H1 (cell line): ENCODE measurements around the gene TIMM29. TPM values are rescaled to one million over a fixed set of nuclear protein-coding genes. Genes with fewer than 3 reads are reported as not detected.
"Not testable (repeated sequence)": the region's sequence is repeated elsewhere in the genome, so short reads cannot be mapped to it uniquely, and the experiment has no call there.

Source experiments
- CTCF ChIA-PET: fragments of 300-600 bp; sonication (Branson Sonifier 250); formaldehyde crosslinking; loops from one replicate; lab custom pipeline; 2021; ENCODE audit not compliant: partially characterized antibody; lab: Charles Lee
- POLR2A ChIA-PET: fragments of 300-600 bp; sonication (Branson Sonifier 250); formaldehyde crosslinking; loops from one replicate; lab custom pipeline; 2021; ENCODE audit warnings: inconsistent platforms; ENCODE audit not compliant: partially characterized antibody; lab: Charles Lee
- DNase-seq, 2 experiments: peaks; one replicate each; pipeline versions ENCODE4 v3.0.0 to v3.0.0-alpha.2; 2010 to 2022; ENCODE audit warnings: low spot score in 2 of 2, low read depth in 1 of 2, mixed read lengths in 1 of 2
- FAIRE-seq: peaks from 2 replicates; lab custom pipeline; 2011; peaks lifted over from hg19 to GRCh38; lab: Jason Lieb, UNC
- H2AFZ ChIP-seq: 2 replicates; pipeline ENCODE4 v1.8.1; 2012; ENCODE audit warnings: low read length, inconsistent platforms
- H2AK5ac ChIP-seq: 2 replicates; pipeline ENCODE4 v1.6.1; 2013; ENCODE audit warnings: low read depth, low read length
- H2BK120ac ChIP-seq: replicated peaks from 2 replicates; pipeline ENCODE3; 2013; ENCODE audit warnings: low read depth, low read length, inconsistent platforms
- H2BK12ac ChIP-seq: 2 replicates; pipeline ENCODE4 v1.6.1; 2013; ENCODE audit warnings: low read depth, low read length
- H2BK15ac ChIP-seq: 2 replicates; pipeline ENCODE4 v1.6.1; 2013; ENCODE audit warnings: low read length
- H2BK20ac ChIP-seq: 2 replicates; pipeline ENCODE4 v1.6.1; 2013; ENCODE audit warnings: low read length
- H2BK5ac ChIP-seq: 2 replicates; pipeline ENCODE4 v1.6.1; 2013; ENCODE audit warnings: low read depth, low read length
- H3K14ac ChIP-seq: 2 replicates; pipeline ENCODE4 v1.6.1; 2013; ENCODE audit warnings: inconsistent platforms; ENCODE audit not compliant: insufficient read length
- H3K18ac ChIP-seq: 2 replicates; pipeline ENCODE4 v1.6.1; 2013; ENCODE audit warnings: low read length; ENCODE audit errors: extremely low read depth
- H3K23ac ChIP-seq: 2 replicates; pipeline ENCODE4 v1.6.1; 2013; ENCODE audit warnings: inconsistent platforms; ENCODE audit not compliant: insufficient read length
- H3K23me2 ChIP-seq: 2 replicates; pipeline ENCODE4 v1.6.1; 2013; ENCODE audit warnings: low read depth, low read length
- H3K27ac ChIP-seq: 2 replicates; pipeline ENCODE4 v1.6.1; 2011; ENCODE audit warnings: low read depth, low read length, inconsistent platforms
- H3K27me3 ChIP-seq, 4 experiments: replicated peaks in 1 of 4; 1 replicate in 1 of 4; 2 replicates in 3 of 4; pipeline versions ENCODE4 v1.6.1 to v1.8.1; 2011 to 2013; ENCODE audit warnings: low read length in 3 of 4, mild to moderate bottlenecking in 3 of 4, inconsistent platforms in 2 of 4, mixed read lengths in 2 of 4, moderate library complexity in 1 of 4; ENCODE audit not compliant: control insufficient read depth in 3 of 4, insufficient read depth in 3 of 4; ENCODE audit errors: extremely low read depth in 1 of 4
- H3K36me3 ChIP-seq, 4 experiments: 2 replicates each; pipeline versions ENCODE4 v1.6.1 to v1.8.1; 2011 to 2013; ENCODE audit warnings: mild to moderate bottlenecking in 4 of 4, low read length in 3 of 4, moderate library complexity in 2 of 4, control low read depth in 1 of 4, inconsistent platforms in 1 of 4; ENCODE audit not compliant: insufficient read depth in 4 of 4, control insufficient read depth in 2 of 4
- H3K4ac ChIP-seq: replicated peaks from 2 replicates; pipeline ENCODE3; 2013; ENCODE audit warnings: low read length, low read depth, mixed read lengths, inconsistent platforms; ENCODE audit not compliant: insufficient read length
- H3K4me1 ChIP-seq, 4 experiments: replicated peaks in 1 of 4; 1 replicate in 1 of 4; 2 replicates in 3 of 4; pipeline versions ENCODE4 v1.6.1 to v1.8.1; 2011 to 2013; ENCODE audit warnings: low read length in 3 of 4, inconsistent platforms in 2 of 4, mixed read lengths in 1 of 4; ENCODE audit not compliant: insufficient read depth in 4 of 4, control insufficient read depth in 3 of 4
- H3K4me2 ChIP-seq, 2 experiments: 2 replicates each; pipeline versions ENCODE4 v1.6.1 to v1.8.1; 2011 to 2013; ENCODE audit warnings: low read depth in 2 of 2, low read length in 2 of 2, control low read depth in 1 of 2, inconsistent platforms in 1 of 2, mild to moderate bottlenecking in 1 of 2; ENCODE audit not compliant: insufficient read depth in 1 of 2
- H3K4me3 ChIP-seq, 4 experiments: fragments of 200-600, 300-600 bp in 1 of 4; sonication (generic), shearing (Covaris generic), sonication (Bioruptor Twin) in 1 of 4; 2 replicates each; pipeline versions ENCODE4 v1.5.1 to v1.8.1; 2011 to 2016; ENCODE audit warnings: low read length in 4 of 4, low read depth in 3 of 4, control low read depth in 2 of 4, inconsistent platforms in 2 of 4, mild to moderate bottlenecking in 2 of 4, mixed read lengths in 1 of 4, moderate library complexity in 1 of 4; ENCODE audit not compliant: insufficient read depth in 2 of 4; ENCODE audit errors: extremely low read depth in 1 of 4
- H3K56ac ChIP-seq: replicated peaks from 2 replicates; pipeline ENCODE3; 2013; ENCODE audit warnings: low read depth, mild to moderate bottlenecking, mixed read lengths, low read length, inconsistent platforms; ENCODE audit not compliant: insufficient read length
- H3K79me1 ChIP-seq: 2 replicates; pipeline ENCODE4 v1.6.1; 2013; ENCODE audit warnings: low read depth, low read length, control low read depth
- H3K79me2 ChIP-seq, 2 experiments: 2 replicates each; pipeline versions ENCODE4 v1.6.1 to v1.8.1; 2012 to 2013; ENCODE audit warnings: low read length in 2 of 2, mild to moderate bottlenecking in 2 of 2, inconsistent platforms in 1 of 2; ENCODE audit not compliant: insufficient read depth in 2 of 2, control insufficient read depth in 1 of 2
- H3K9ac ChIP-seq, 4 experiments: replicated peaks in 1 of 4; 1 replicate in 1 of 4; 2 replicates in 3 of 4; pipeline versions ENCODE4 v1.6.1 to v1.8.1; 2011 to 2013; ENCODE audit warnings: low read depth in 3 of 4, low read length in 3 of 4, control low read depth in 2 of 4, mild to moderate bottlenecking in 2 of 4, moderate library complexity in 2 of 4, inconsistent platforms in 1 of 4; ENCODE audit errors: extremely low read depth in 1 of 4
- H3K9me3 ChIP-seq, 2 experiments: 2 replicates each; pipeline versions ENCODE4 v1.6.1 to v1.8.1; 2012 to 2013; ENCODE audit warnings: mild to moderate bottlenecking in 2 of 2, moderate library complexity in 2 of 2, control low read depth in 1 of 2, inconsistent platforms in 1 of 2, low read depth in 1 of 2, low read length in 1 of 2, mixed read lengths in 1 of 2; ENCODE audit not compliant: insufficient read depth in 2 of 2
- H4K20me1 ChIP-seq, 2 experiments: replicated peaks in 1 of 2; 2 replicates each; pipeline versions ENCODE3 to v1.8.1; 2011 to 2013; ENCODE audit warnings: inconsistent platforms in 2 of 2, low read length in 2 of 2, mild to moderate bottlenecking in 1 of 2; ENCODE audit not compliant: insufficient read depth in 2 of 2, control insufficient read depth in 1 of 2
- H4K5ac ChIP-seq: 2 replicates; pipeline ENCODE4 v1.6.1; 2013; ENCODE audit warnings: low read length, low read depth, mixed read lengths, inconsistent platforms; ENCODE audit not compliant: insufficient read length
- H4K8ac ChIP-seq: 2 replicates; pipeline ENCODE4 v1.8.0; 2013; ENCODE audit warnings: mild to moderate bottlenecking, moderate library complexity, low read length, inconsistent platforms; ENCODE audit not compliant: insufficient read depth; ENCODE audit errors: extremely low read depth
- H4K91ac ChIP-seq: replicated peaks from 2 replicates; pipeline ENCODE3; 2013; ENCODE audit warnings: low read length, mixed read lengths, inconsistent platforms; ENCODE audit not compliant: insufficient read length
- WGBS, 2 experiments: shearing (Covaris generic) in 1 of 2; methylation state at CpG; one replicate each; pipeline versions ENCODE4 v1.1.6 to v1.1.7; 2013 to 2015; ENCODE audit warnings: low lambda C conversion rate in 2 of 2, mixed read lengths in 2 of 2, inconsistent platforms in 1 of 2, low coverage in 1 of 2, missing lambda C conversion rate in 1 of 2; ENCODE audit not compliant: insufficient replicate concordance in 2 of 2, insufficient coverage in 1 of 2, insufficient read length in 1 of 2; ENCODE audit errors: extremely low coverage in 1 of 2, missing lambda C conversion rate in 1 of 2; 5-methylcytosine and 5-hydroxymethylcytosine counted together
- polyA plus RNA-seq, 7 experiments: library from polyadenylated mRNA; depleted of rRNA in 3 of 7; stranded (reverse) in 5 of 7; unstranded in 2 of 7; fragments of >200 nt in 5 of 7; fragments of 200-250 nt in 2 of 7; gene quantifications; 1 replicate in 5 of 7; 2 replicates in 1 of 7; 4 replicates in 1 of 7; pipeline versions ENCODE4 v1.2.1 to v1.2.3, GENCODE V29; 2011 to 2013; ENCODE audit warnings: missing spikeins in 2 of 7, mixed read lengths in 2 of 7
- total RNA-seq: library from RNA; stranded (reverse); fragmentation: NEBNext Ultra II Directional; extraction: Animal tissue kit (Norgen Biotek cat#: 25700); gene quantifications from 2 replicates; pipeline ENCODE4 v1.2.1, GENCODE V29; 2021

Gene TIMM29
- total and polyA plus RNA-seq, 2 of the 8 experiments (the other 6 are each of a cell fraction or from before 2014, with no cell fraction given): 15.9 to 24.0 TPM

GRCh38 chr19:10943412-10943811 is 14.8 kb downstream of the TIMM29 start:
- H2AFZ ChIP-seq, H3K4me2 ChIP-seq, DNase-seq, H3K79me2 ChIP-seq, H4K91ac ChIP-seq, H2BK20ac ChIP-seq, POLR2A ChIA-PET, H2BK12ac ChIP-seq, H3K9me3 ChIP-seq, H3K18ac ChIP-seq, FAIRE-seq, H3K36me3 ChIP-seq, H3K9ac ChIP-seq, H4K5ac ChIP-seq, H2BK15ac ChIP-seq, H3K27me3 ChIP-seq, H3K4ac ChIP-seq, H3K27ac ChIP-seq, H3K4me1 ChIP-seq, H3K23ac ChIP-seq, H2AK5ac ChIP-seq, H3K56ac ChIP-seq, H2BK120ac ChIP-seq, H4K20me1 ChIP-seq, H3K14ac ChIP-seq, H4K8ac ChIP-seq, H3K23me2 ChIP-seq, H3K4me3 ChIP-seq, H2BK5ac ChIP-seq, H3K79me1 ChIP-seq: not testable (repeated sequence)
- 87% methylated on average over 4 of the region's 4 CpGs; no CpG with 5 or more reads in 1 of the 2 experiments for WGBS, 2 experiments
- CTCF ChIA-PET: interaction anchor here (1.3 to 9.7 kb wide), 7 partner anchors 8 to 85 kb away, joined by 3 to 110 read pairs (median 13); partner anchors contain the start of gene SMARCA4
